Duodenal mucosa (tissue), 2 donors: ENCODE data around the gene ITPR1.

Experiments
- H3K27ac ChIP-seq: one replicate; pipeline ENCODE4 v1.7.0; 2013; ENCODE audit warnings: low read depth, low read length
- H3K27me3 ChIP-seq, 2 donors: one replicate each; pipeline ENCODE4 v1.7.0; 2013; ENCODE audit warnings: low read length in 2 of 2, control low read depth in 1 of 2; ENCODE audit not compliant: insufficient read depth in 2 of 2, control insufficient read depth in 1 of 2
- H3K36me3 ChIP-seq, 2 donors: one replicate each; pipeline ENCODE4 v1.7.0; 2013; ENCODE audit warnings: low read length in 2 of 2, control low read depth in 1 of 2; ENCODE audit not compliant: insufficient read depth in 2 of 2, control insufficient read depth in 1 of 2
- H3K4me1 ChIP-seq, 2 donors: one replicate each; pipeline ENCODE4 v1.7.0; 2013; ENCODE audit warnings: low read length in 2 of 2, control low read depth in 1 of 2; ENCODE audit not compliant: insufficient read depth in 2 of 2, control insufficient read depth in 1 of 2
- H3K4me3 ChIP-seq, 2 donors: one replicate each; pipeline ENCODE4 v1.7.0; 2013; ENCODE audit warnings: low read length in 2 of 2, low read depth in 1 of 2
- H3K9ac ChIP-seq, 2 donors: one replicate each; pipeline ENCODE4 v1.7.0; 2013; ENCODE audit warnings: low read length in 2 of 2, low read depth in 1 of 2
- H3K9me3 ChIP-seq, 2 donors: one replicate each; pipeline ENCODE4 v1.7.0; 2013; ENCODE audit warnings: low read length in 2 of 2, control low read depth in 1 of 2; ENCODE audit not compliant: control insufficient read depth in 1 of 2

Gene ITPR1

DNA sequence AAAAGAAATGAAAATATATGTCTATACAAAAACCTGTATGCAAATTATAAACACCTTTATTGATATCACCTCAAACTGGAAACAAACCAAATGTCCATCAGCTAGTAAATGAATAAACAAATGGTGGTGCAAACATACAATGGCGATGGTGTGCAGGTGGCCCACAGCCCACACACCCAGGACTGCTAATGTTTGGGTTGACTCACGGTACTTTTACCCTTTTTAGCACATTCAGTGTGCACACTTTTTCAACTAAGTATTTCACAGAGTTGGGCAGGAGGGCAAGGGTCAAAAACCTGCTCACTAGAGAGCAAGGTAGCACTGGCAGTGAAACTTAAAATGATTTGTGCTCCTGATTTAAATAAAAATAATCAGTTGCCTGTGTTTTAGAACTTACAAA, 363.0 kb downstream of the ITPR1 start:
- no peaks in the 10 kb centered on the region for H3K27me3 ChIP-seq
- no peak overlapping the region for H3K4me3 ChIP-seq
- H3K9ac ChIP-seq: no peak overlapping the region
- peaks cover 10 to 12% of the 10 kb centered on the region in 2 donors for H3K4me1 ChIP-seq
- peaks cover 0 to 3% of the 10 kb centered on the region in 2 donors for H3K9me3 ChIP-seq
- H3K27ac ChIP-seq: no peak overlapping the region
- no peaks in the 10 kb centered on the region for H3K36me3 ChIP-seq

DNA sequence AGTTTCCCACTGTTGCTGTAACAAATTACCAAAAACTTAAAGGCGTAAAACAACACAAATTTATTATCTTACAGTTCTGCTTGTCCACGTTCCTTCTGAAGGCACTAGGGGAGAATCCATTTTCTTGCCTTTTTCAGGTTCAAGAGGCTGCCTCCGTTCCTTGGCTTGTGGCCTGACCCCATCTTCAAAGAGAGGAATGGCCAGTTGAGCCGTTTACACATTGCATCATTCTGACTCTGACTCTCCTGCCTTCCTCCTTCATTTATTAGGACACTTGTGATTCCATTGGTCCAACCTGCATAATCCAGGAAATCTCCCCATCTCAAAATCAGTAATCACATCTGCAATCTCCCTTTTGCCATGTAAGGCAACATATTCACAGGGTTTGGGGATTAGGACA, 363.4 kb downstream of the ITPR1 start:
- Histone ChIP-seq H3K27ac (no peak overlapping the region), H3K36me3 (no peaks in the 10 kb centered on the region), H3K9me3 (peaks cover 0 to 6% of the 10 kb centered on the region in 2 donors), H3K9ac (no peak overlapping the region), H3K27me3 (no peaks in the 10 kb centered on the region), H3K4me3 (no peak overlapping the region), H3K4me1 (peaks cover 8 to 12% of the 10 kb centered on the region in 2 donors)

DNA sequence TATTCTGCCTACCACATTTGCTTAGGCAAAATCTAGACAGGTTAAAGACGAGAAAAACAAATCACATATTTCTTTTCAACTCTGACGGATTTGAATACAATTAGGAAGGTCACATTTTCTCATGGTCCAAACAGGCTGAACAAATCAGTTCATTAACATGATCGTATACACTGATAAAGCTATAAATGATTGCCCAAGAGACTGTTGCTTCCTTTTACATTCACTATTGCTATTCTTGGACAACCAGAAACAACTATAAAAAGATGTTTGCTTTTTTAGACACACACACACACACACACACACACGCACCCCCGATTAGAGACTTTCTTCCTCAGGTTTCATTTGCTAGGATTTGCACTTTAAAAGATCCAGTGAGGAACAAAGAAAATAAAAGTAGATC, 363.8 kb downstream of the ITPR1 start:
- no peak overlapping the region for H3K4me3 ChIP-seq
- H3K27ac ChIP-seq: no peak overlapping the region

DNA sequence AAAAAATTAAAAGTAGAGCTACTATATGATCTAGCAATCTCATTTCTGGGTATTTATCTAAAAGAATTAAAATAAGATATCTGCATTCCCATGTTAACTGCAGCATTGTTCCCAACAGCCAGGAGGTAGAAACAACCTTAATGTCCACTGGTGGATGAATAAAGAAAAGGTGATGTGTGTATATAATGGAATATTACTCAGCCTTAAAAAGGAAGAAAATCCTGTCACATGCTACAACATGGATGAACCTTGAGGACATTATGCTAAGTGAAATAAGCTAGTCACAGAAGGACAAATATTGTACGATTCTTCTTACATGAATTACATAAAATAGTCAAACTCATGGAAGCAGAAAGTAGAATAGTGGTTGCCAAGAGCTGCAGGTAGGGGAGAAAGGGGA, 366.6 kb downstream of the ITPR1 start:
- Histone ChIP-seq H3K9ac (no peak overlapping the region), H3K36me3 (no peaks in the 10 kb centered on the region), H3K27me3 (no peaks in the 10 kb centered on the region), H3K9me3 (peaks cover 0 to 6% of the 10 kb centered on the region in 2 donors), H3K27ac (no peak overlapping the region), H3K4me3 (no peak overlapping the region), H3K4me1 (peaks cover 7 to 8% of the 10 kb centered on the region in 2 donors)

More for the DNA sequence above, 363.8 kb downstream of the ITPR1 start:
- H3K4me1 ChIP-seq: peaks cover 8 to 12% of the 10 kb centered on the region in 2 donors
- H3K36me3 ChIP-seq: no peaks in the 10 kb centered on the region
- H3K9ac ChIP-seq: no peak overlapping the region
- H3K9me3 ChIP-seq: peaks cover 0 to 6% of the 10 kb centered on the region in 2 donors
- no peaks in the 10 kb centered on the region for H3K27me3 ChIP-seq

DNA sequence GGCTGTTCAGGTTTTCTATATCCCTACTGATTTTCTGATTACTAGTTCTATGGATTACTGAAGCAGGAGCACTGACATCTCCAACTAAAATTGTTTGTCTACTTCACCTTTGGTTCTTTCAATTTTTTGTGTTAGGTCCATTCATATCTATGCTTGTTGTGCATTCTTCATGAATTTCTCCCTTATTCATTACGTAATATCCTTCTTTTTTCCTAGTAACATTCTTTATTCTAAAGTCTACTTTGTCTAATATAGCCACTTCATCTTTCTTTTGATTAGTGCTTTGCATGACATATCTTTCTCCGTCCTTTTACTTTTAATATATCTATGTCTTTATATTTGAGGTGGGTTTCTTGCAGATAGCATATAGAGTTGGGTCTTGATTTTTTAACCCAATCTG, 369.8 kb downstream of the ITPR1 start:
- Histone ChIP-seq H3K36me3 (no peaks in the 10 kb centered on the region), H3K9me3 (peaks cover 0 to 6% of the 10 kb centered on the region in 2 donors), H3K27ac (no peak overlapping the region), H3K4me1 (peaks cover 15 to 16% of the 10 kb centered on the region in 2 donors), H3K27me3 (no peaks in the 10 kb centered on the region), H3K4me3 (no peak overlapping the region), H3K9ac (no peak overlapping the region)

DNA sequence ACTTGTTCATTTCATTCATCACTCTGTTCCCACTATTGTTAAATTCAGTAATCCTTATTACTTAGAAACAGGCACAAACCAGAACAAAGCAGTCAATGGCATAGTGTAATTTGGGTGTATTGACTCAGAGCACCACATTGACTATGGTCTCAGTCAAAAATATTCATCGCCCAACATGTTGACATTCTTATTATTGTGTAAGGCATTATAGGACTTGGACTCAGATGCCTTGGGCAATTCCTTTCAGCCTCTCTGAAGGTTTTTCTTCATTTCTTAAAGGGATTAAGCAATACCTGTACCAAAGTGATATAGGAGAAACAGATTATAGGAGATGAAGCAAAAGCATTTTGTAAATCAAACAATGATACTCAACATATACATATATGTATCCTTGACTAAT, 371.4 kb downstream of the ITPR1 start:
- Histone ChIP-seq H3K36me3 (no peaks in the 10 kb centered on the region), H3K9me3 (peaks cover 0 to 6% of the 10 kb centered on the region in 2 donors), H3K27me3 (no peaks in the 10 kb centered on the region), H3K27ac (no peak overlapping the region), H3K4me3 (no peak overlapping the region), H3K9ac (no peak overlapping the region), H3K4me1 (peaks cover 17 to 23% of the 10 kb centered on the region in 2 donors)

DNA sequence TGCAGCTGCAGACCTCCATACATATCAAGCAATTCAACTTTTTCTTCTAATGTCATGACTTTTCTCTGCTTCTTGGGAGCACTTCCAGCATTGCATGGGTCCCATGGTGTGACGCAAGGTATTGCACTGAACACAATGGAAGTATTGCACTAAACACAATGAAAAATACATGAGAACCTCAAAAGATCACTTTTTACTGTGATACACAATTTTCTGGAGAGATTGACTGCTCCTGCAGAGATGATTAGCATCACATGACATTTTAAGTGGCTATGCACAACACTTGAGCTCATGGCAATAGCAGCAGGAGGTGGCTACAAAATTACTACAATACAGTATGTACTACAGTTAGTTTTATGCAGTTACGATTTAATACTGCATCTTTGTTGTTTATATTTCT, 372.6 kb downstream of the ITPR1 start:
- Histone ChIP-seq H3K36me3 (no peaks in the 10 kb centered on the region), H3K4me3 (no peak overlapping the region), H3K4me1 (peaks cover 17 to 23% of the 10 kb centered on the region in 2 donors), H3K9ac (no peak overlapping the region), H3K27me3 (no peaks in the 10 kb centered on the region), H3K9me3 (peaks cover 0 to 6% of the 10 kb centered on the region in 2 donors), H3K27ac (no peak overlapping the region)

DNA sequence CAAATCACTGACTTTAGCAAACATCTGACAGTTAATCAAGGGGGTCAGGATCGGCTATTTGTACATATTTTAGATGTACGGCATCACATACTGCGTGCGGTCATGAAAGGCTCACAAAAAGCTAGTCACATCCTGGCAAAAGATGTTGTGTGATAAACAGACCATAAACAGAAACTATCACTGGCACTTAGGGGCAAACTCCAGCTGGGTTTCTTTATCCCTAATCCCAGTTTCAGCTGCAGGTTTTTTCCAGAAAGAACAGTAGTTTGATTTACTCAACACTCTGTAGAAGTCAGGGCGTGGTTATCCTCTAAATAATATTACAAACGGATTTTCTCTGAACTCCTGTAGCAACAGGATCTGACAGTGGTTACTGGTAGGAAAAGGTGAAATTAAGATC, 373.7 kb downstream of the ITPR1 start:
- Histone ChIP-seq H3K4me3 (peak overlapping the region; percentile 71 to 75), H3K27ac (peak overlapping the region; percentile 99), H3K27me3 (no peaks in the 10 kb centered on the region), H3K9ac (peak overlapping the region; percentile 33 to 89), H3K4me1 (peaks cover 17 to 23% of the 10 kb centered on the region in 2 donors), H3K36me3 (no peaks in the 10 kb centered on the region), H3K9me3 (no peaks in the 10 kb centered on the region)

DNA sequence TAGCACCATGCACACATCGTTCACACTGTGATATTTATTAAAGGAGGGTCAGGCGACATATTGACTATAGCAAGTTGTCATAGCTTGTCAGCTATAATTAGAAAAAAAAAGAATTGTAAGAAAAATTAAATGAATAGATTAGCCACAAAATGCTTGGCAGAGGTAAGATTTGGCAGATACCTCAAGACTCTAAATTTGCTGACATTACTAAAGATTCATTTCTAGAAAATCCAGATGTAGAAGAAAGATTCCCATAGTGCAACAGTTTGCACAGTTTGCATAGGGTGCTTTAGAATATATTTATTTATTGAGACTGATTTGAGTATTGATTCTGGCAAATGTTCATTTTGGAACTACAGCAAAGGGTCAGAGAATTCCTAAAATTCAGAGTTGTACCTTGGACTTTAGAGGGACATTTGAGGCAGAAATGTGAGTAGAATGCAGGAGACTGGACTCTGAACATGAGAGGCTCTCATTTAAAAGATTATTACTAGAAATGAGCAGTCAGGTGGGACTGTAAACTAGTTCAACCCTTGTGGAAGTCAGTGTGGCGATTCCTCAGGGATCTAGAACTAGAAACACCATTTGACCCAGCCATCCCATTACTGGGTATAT, 384.1 kb downstream of the ITPR1 start:
- no peak overlapping the region for H3K9ac ChIP-seq
- no peak overlapping the region for H3K4me3 ChIP-seq
- no peak overlapping the region for H3K27ac ChIP-seq
- H3K4me1 ChIP-seq: no peaks in the 10 kb centered on the region
- H3K36me3 ChIP-seq: no peaks in the 10 kb centered on the region
- H3K27me3 ChIP-seq: no peaks in the 10 kb centered on the region
- no peaks in the 10 kb centered on the region for H3K9me3 ChIP-seq

DNA sequence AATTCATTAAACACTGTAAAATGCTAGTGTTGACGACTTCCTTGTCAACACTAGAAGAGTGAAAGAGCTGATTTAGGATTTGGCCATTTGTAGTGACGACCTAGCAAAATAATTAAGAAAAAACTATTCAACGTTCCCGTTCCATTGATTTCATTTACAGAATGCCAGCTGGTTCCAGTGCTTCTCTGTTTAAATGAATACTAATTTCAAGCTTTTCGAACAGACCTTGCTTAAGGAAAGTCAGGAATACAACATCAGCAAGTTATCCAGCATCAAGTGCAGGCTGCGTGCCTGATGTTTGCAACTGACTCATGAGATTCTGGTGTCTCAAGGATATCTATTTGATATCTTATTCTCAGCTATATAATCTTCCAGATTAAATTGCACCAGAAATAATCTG, 387.7 kb downstream of the ITPR1 start:
- Histone ChIP-seq H3K27me3 (no peaks in the 10 kb centered on the region), H3K4me1 (no peaks in the 10 kb centered on the region), H3K27ac (no peak overlapping the region), H3K4me3 (no peak overlapping the region), H3K9ac (no peak overlapping the region), H3K9me3 (no peaks in the 10 kb centered on the region), H3K36me3 (no peaks in the 10 kb centered on the region)
